NCI-H2196 treated with DMSO at 0.1 percent for 48 hours (cell line): ENCODE results near the gene PDE6D.

Experiments
- DNase-seq: peaks from one replicate; lab custom pipeline; 2025; ENCODE audit not compliant: unreplicated experiment; lab: John Stamatoyannopoulos, UW

Gene PDE6D

GRCh38 chr2:231684314-231685223, 96.5 kb downstream of the PDE6D start:
- DNase-seq: peak; percentile 92

- no peak for DNase-seq
Observed at GRCh38 chr2:231683292-231684235, 97.5 kb downstream of the PDE6D start.

DNA sequence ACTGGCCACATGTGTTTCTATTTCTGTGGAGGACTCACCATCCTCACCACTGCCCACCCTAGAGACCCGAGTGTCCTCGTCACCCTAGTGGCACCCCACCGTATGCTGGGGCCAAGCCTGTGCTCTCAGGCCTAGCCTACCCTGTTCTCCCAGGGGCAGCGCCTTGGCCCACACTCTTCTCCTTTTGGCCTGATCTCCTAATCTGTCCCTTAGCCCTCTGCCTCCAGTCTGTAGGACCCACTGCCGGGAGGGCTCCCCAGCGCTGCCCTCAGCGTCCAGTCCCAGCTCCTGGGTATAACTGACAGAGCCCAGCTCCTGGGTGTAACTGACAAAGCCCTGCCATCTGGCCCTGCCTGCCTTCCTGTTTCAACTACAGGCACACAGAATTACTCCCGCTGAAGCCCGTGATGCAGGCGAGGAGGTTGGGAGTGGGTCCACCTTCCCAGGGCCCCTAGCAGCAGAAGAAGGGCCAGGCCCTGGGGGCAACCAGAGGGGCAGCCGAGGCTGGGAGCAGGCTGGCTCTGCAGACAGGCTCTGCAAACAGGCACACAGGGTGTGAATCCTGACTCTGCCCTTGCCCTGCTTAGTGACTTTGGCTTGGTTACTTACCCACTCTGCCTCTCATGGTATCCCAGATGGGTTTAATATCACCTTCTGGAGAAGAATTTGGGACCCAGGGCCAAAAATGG, 98.3 kb downstream of the PDE6D start:
- no peak for DNase-seq
